VCaP (cell line): ENCODE data around the gene APOF.
"Not testable (repeated sequence)": the region's sequence is repeated elsewhere in the genome, so short reads cannot be mapped to it uniquely, and the experiment has no call there.

ENCODE experiments used
- H3K27ac ChIP-seq: fragments of 450-650 bp; 2 replicates; pipeline ENCODE4 v1.5.1; 2017
- TF ChIP-seq, protein P1 (sequence below): fragments of 450-650 bp; conservative IDR thresholded peaks from 2 replicates; pipeline ENCODE4 v1.5.1; 2017; ENCODE audit warnings: mild to moderate bottlenecking, moderate library complexity

The APOF gene

DNA sequence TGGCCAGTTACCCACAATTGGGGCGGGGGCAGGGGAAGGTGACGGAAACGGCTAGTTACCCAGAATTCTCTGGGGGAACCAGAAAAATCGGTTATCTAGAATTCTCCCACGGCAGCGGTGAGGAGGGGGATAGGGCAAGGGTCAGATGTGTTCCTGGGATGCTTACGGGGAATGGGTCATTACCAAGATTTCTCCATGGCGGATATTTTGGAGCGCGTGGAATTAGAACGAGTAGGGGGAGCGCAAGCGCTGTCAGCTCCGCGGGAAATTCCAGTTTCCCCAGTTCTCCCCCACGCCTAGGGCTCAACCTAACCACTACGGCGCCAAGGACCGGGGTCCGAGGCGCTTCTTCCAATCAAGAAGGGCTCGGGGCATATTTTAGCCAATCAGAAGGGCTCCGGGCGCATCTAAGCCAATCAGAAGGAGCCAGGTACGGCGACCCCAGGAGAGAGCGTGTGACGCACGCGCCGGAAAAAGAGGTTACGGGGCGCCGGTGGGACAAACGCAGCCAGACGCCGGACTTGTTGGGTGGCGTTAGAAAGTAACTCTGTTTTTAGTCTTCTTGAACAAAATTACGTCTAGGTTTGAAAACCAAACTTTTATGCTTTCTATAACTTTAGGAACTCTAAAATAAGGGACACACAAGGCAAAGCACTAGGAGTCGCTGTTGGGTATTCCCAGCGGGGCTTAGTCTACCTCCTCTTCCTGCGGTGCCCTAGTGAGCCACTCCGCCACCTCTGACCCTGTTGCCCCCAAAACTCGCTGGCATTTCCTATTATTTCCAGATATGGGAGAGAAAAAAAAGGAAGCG, 28.8 kb downstream of the APOF start, which contains the start of gene PAN2:
Gene PAN2 (minus strand): TSS at position 322 of the 811 bp plus-strand sequence. CDS start 906 bp downstream, outside the sequence.
- TF ChIP-seq, protein P1, sequence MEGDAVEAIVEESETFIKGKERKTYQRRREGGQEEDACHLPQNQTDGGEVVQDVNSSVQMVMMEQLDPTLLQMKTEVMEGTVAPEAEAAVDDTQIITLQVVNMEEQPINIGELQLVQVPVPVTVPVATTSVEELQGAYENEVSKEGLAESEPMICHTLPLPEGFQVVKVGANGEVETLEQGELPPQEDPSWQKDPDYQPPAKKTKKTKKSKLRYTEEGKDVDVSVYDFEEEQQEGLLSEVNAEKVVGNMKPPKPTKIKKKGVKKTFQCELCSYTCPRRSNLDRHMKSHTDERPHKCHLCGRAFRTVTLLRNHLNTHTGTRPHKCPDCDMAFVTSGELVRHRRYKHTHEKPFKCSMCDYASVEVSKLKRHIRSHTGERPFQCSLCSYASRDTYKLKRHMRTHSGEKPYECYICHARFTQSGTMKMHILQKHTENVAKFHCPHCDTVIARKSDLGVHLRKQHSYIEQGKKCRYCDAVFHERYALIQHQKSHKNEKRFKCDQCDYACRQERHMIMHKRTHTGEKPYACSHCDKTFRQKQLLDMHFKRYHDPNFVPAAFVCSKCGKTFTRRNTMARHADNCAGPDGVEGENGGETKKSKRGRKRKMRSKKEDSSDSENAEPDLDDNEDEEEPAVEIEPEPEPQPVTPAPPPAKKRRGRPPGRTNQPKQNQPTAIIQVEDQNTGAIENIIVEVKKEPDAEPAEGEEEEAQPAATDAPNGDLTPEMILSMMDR: peak; percentile 76
- peak within 1 kb of the TSS; percentile 96 for H3K27ac ChIP-seq

DNA sequence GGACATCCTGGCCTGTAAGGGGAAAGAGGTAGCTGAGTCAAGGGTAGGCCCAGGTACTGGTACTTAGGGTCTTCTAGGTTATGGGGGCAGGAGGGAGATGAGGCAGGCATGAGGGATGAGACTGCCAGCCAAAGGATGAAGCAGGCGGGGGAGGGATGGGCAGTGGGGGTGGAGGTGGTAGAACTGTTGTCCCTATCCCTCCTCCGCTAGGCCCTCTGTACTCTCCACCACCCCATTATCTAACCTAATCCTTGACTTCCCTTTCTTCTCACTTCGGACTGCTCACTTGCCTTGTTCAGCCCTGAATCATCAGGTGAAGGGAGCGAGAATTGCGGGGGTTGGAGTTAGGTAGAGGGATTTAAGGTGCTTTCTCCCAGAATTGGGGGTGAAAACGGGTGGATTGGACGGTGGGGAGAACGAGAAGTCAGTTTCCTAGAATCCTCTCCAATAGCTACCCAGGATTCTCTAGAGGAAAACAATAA, 29.4 kb downstream of the APOF start:
- peak overlapping the region; percentile 96 for H3K27ac ChIP-seq
- TF ChIP-seq, protein P1: no peak

DNA sequence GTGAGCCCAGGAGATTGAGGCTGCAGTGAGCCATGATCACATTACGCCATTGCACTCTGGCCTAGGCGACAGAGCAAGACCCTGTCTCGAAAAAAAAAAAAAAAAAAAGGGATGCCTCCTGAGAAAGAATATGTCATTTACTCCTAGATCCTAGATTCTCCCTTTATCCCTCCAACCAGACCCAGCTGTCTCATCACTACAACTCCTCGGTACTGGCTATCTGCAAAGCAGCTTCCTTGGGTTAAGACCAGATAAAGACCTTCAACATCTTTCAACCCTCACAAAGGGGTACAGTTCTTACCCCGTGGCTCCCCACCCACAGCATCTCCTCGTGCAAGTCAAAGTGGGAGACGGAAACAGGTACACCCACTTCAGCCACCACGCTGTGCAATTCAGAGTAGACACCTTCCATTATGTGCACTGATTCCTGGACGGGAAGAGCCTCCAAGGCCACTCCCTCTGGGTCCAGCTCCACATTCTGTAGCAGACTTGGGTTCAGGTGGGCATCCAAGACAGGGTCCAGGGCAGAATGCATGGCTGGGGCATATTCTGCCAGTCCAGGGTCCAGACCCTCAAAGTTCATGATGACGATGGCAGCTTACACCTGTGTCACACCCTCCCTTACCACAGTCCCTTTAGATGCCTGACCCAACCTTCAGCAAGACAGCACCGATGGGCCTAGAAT, 30.0 kb downstream of the APOF start:
- TF ChIP-seq, protein P1: no peak
- H3K27ac ChIP-seq: peak overlapping the region; percentile 96

GRCh38 chr12:56330936-56331490, 31.6 kb downstream of the APOF start:
- TF ChIP-seq, protein P1: no peak
- H3K27ac ChIP-seq: no peak overlapping the region

- TF ChIP-seq, protein P1: no peak
- no peak overlapping the region for H3K27ac ChIP-seq
These were observed 36.1 kb downstream of the APOF start for GRCh38 chr12:56326533-56326932.

DNA sequence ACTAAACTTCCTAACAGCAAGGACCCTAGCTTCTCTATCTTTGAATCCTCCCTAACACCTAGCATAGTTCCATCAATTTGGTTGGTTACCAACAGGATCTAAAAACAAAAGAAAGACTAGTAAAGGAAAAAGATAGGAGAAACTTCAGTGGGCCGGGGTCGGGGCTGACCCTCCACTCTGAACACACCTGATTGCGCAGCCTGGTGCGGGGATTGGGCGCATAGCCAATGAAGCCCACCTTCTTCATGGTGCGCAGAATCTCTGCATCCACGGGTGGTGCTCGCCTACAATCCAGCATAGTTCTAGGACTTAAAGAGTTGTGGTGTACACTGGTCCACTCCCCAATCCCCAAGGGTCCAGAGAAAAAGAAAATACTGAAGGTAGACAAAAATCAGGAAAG, 36.5 kb downstream of the APOF start:
- TF ChIP-seq, protein P1: no peak
- no peak overlapping the region for H3K27ac ChIP-seq

DNA sequence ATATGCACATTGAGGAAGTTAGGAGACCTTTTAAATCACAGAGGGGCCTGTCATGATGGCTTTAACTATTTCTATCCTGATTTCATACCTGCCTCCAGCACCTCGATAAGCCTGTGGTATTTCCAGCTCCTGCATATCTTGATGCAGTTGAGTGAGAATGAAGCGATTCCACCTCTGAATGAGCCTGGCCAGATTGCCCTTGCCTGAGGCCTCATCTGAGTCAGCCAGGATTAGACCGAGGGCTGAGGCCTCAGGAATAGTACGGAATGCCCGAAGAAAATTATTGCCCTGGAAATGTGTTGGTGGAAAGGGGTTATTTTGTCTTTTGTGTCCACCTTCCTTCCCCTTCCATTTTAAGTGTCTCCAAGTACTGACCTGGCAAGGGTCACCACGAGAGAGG, 38.5 kb downstream of the APOF start:
- TF ChIP-seq, protein P1: no peak
- no peak overlapping the region for H3K27ac ChIP-seq

- not testable (repeated sequence) for H3K27ac ChIP-seq
These were observed 41.0 kb downstream of the APOF start for GRCh38 chr12:56321610-56322009.
